ENCODE data around the gene C2CD4A. TPM values are rescaled to one million over a fixed set of nuclear protein-coding genes. Genes with fewer than 3 reads are reported as not detected.

Gene C2CD4A
- total RNA-seq, 4 donors from 2014 or later = 0.22 to 0.39 (median 0.25) TPM; not detected in 1

DNA sequence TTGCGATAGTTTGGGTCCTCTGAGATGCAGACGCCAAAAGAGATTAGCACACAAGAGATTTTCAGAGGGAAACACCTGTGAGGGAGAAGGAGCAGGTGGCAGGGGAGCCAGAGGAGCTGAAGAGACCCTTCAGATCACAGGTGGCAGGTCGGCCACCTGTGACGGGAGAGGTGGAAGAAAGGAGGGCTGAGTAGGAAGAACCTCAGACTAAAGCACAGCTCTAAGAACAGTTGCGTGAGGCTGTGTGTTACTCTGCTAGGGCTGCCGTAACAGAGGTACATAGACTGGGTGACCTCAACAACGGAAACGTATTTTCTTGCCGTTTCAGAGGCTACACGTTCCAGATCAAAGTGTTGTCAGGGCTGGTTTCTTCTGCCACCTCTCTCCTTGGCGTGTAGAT is 38.5 kb downstream of the C2CD4A start:
- DNase-seq = no peak
- H3K36me3 ChIP-seq = no peaks in the 10 kb centered on the region
- no peak overlapping the region for H3K27ac ChIP-seq
- no peaks in the 10 kb centered on the region for H3K9me3 ChIP-seq
- peaks cover 1 to 5% of the 10 kb centered on the region in 2 donors for H3K4me1 ChIP-seq
- intact Hi-C loops (cut with DNase I) = no loop called here
- no peak for TF ChIP-seq POLR2A (IDR thresholded peaks at IDR 0.05)
- TF ChIP-seq, protein P1, sequence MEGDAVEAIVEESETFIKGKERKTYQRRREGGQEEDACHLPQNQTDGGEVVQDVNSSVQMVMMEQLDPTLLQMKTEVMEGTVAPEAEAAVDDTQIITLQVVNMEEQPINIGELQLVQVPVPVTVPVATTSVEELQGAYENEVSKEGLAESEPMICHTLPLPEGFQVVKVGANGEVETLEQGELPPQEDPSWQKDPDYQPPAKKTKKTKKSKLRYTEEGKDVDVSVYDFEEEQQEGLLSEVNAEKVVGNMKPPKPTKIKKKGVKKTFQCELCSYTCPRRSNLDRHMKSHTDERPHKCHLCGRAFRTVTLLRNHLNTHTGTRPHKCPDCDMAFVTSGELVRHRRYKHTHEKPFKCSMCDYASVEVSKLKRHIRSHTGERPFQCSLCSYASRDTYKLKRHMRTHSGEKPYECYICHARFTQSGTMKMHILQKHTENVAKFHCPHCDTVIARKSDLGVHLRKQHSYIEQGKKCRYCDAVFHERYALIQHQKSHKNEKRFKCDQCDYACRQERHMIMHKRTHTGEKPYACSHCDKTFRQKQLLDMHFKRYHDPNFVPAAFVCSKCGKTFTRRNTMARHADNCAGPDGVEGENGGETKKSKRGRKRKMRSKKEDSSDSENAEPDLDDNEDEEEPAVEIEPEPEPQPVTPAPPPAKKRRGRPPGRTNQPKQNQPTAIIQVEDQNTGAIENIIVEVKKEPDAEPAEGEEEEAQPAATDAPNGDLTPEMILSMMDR (IDR thresholded peaks at IDR 0.05) = no peak
- 87 to 92% methylated on average over 11 of the region's 11 CpGs for WGBS, 2 donors
- no peak overlapping the region for H3K4me3 ChIP-seq (replicated peaks in 1 of 3)
- no peaks in the 10 kb centered on the region for H3K27me3 ChIP-seq

DNA sequence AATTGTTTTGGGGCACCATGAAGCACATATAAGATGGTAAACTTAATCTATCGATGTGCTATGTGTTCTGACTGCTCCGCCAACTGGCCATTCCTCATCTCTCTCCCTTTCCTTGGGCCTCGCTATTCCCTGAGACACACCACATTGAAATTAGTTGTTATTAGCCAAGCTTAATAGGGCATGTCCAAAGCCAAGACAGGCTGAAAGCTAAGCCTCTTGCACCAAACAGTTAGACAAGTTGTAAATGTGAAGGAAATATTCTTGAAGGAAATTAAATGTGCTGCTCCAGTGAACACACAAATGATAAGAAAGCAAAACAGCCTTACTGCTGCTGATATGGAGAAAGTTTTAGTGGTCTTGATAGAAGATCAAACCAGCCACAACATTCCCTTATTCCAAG is 39.3 kb downstream of the C2CD4A start:
- TF ChIP-seq, protein P1 (IDR thresholded peaks at IDR 0.05) = no peak
- TF ChIP-seq POLR2A (IDR thresholded peaks at IDR 0.05) = no peak
- H3K4me1 ChIP-seq = peaks cover 2 to 14% of the 10 kb centered on the region in 2 donors
- no peaks in the 10 kb centered on the region for H3K9me3 ChIP-seq
- intact Hi-C loops (cut with DNase I) = no loop called here
- no peak overlapping the region for H3K4me3 ChIP-seq (replicated peaks in 1 of 3)
- no peaks in the 10 kb centered on the region for H3K36me3 ChIP-seq
- DNase-seq = no peak
- H3K27ac ChIP-seq = no peak overlapping the region
- no peaks in the 10 kb centered on the region for H3K27me3 ChIP-seq
- 83 to 86% methylated on average over 3 of the region's 3 CpGs for WGBS, 2 donors

DNA sequence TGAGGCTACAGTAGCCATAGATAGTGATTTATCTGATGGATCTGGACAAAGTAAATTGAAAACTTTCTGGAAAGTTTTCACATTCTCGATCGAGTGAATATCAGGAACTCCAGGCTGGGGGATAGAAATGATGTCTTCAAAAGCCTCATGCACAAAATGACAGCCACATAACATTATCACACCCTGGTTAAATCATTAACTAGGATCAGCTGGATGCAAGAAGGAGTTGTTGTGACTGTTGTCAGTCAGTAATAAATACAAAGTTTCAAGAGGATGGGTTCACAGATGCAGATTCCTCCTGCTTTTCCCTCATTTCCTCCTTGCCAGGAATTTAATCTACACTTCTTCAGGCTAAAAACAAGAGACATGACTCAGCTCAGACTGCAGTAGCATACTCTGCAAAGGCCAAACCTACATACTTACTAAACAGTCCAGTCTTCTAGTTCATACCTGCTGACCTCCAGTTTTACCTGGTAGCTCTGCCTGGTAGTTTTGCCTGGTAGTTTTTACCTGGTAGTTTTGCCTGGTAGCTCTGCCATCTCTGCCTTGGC is 40.9 kb downstream of the C2CD4A start:
- no peak for DNase-seq
- Histone ChIP-seq H3K27me3 (no peaks in the 10 kb centered on the region), H3K27ac (no peak overlapping the region), H3K4me1 (peaks cover 2 to 14% of the 10 kb centered on the region in 2 donors), H3K36me3 (no peaks in the 10 kb centered on the region), H3K4me3 (replicated peaks in 1 of 3) (no peak overlapping the region), H3K9me3 (no peaks in the 10 kb centered on the region)
- intact Hi-C loops (cut with DNase I) = no loop called here
- 92 to 94% methylated on average over 2 of the region's 2 CpGs for WGBS, 2 donors
- TF ChIP-seq, protein P1 (IDR thresholded peaks at IDR 0.05) = no peak

DNA sequence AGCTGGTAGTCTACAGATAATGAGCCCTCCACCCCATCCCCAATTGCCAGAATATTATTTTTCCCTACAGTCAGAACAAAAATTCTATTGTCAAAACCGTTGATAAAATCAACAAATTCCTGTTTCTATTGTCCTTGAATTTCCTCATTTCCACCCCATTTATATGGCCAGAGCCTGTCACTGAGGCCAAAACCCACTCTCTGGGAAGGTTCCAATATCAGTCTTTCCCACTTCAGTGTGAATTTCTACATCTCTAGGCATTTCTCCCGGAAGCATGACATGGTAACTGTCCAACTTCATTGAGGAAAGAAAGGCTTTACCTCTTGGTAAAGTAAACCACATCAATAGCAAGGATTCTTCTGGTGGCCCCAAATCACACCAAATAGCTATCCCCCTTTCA is 41.6 kb downstream of the C2CD4A start:
- Histone ChIP-seq H3K27me3 (no peaks in the 10 kb centered on the region), H3K4me1 (peaks cover 2 to 17% of the 10 kb centered on the region in 2 donors), H3K36me3 (no peaks in the 10 kb centered on the region), H3K27ac (no peak overlapping the region), H3K4me3 (replicated peaks in 1 of 3) (no peak overlapping the region), H3K9me3 (no peaks in the 10 kb centered on the region)
- WGBS, 2 donors = 68 to 77% methylated on average over 2 of the region's 2 CpGs
- intact Hi-C loops (cut with DNase I) = no loop called here
- TF ChIP-seq POLR2A (IDR thresholded peaks at IDR 0.05) = no peak
- TF ChIP-seq, protein P1 (IDR thresholded peaks at IDR 0.05) = no peak
- DNase-seq = no peak

DNA sequence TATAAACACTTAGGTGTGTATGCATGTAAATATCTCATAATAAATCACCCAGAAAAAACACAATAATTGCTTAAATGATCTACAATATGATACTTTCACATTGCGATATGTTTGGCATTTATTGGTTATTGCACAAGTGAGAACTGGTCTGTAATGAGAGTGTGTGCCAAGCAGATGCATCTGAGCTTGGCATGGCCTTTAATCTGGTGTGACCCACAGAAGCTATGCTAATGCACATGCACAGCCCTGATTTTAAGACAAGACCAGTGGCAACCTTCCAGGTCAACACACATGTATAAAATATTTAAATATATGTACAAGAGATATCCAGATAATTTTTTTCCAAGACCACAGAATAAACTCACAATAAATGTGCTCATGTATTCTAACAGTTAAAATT is 42.7 kb downstream of the C2CD4A start:
- no peak for TF ChIP-seq POLR2A (IDR thresholded peaks at IDR 0.05)
- TF ChIP-seq, protein P1 (IDR thresholded peaks at IDR 0.05) = no peak
- H3K27ac ChIP-seq = no peak overlapping the region
- intact Hi-C loops (cut with DNase I) = no loop called here
- DNase-seq = no peak
- H3K27me3 ChIP-seq = no peaks in the 10 kb centered on the region
- peaks cover 2 to 17% of the 10 kb centered on the region in 2 donors for H3K4me1 ChIP-seq
- H3K4me3 ChIP-seq (replicated peaks in 1 of 3) = no peak overlapping the region
- no peaks in the 10 kb centered on the region for H3K9me3 ChIP-seq
- 89 to 93% methylated on average over 1 of the region's 1 CpG for WGBS, 2 donors
- H3K36me3 ChIP-seq = no peaks in the 10 kb centered on the region
